Measurements from ENCODE around the gene AVP.
"Not testable (repeated sequence)": the region's sequence is repeated elsewhere in the genome, so short reads cannot be mapped to it uniquely, and the experiment has no call there.

Gene AVP, protein sequence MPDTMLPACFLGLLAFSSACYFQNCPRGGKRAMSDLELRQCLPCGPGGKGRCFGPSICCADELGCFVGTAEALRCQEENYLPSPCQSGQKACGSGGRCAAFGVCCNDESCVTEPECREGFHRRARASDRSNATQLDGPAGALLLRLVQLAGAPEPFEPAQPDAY

DNA sequence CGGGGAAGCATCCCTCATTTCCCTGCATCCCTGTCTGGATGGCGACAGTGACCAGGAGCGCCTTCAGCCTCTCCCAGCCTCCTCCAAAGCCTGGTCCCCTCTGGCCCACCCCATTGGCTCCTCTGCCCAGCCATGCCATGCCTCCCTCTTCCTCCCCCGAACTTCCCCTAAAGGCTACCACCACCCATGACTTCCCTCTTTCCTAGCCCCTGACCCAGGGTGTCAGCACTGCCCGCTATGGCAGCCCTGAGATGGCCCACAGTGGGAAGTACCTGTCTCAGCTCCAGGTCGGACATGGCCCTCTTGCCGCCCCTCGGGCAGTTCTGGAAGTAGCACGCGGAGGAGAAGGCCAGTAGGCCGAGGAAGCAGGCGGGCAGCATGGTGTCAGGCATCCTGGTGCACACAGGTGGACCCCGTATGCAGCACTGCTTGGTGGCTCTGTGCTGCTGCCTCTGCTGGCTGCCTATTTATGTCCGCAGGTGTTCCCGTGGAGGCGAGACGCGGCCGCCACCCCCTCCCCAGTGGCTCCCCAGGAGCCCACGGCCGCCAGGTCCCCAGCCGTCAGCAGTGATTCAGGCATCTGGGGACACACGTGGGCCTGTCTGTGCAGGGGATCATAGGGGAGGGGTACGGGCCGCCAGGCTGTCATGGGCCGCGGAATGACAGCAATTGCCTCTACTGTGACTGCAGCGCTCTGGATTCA is at the start of gene AVP:
Gene AVP (minus strand): TSS at position 442 of the 703 bp plus-strand sequence. CDS start 50 bp downstream, at position 392.
- no peak for FAIRE-seq

DNA sequence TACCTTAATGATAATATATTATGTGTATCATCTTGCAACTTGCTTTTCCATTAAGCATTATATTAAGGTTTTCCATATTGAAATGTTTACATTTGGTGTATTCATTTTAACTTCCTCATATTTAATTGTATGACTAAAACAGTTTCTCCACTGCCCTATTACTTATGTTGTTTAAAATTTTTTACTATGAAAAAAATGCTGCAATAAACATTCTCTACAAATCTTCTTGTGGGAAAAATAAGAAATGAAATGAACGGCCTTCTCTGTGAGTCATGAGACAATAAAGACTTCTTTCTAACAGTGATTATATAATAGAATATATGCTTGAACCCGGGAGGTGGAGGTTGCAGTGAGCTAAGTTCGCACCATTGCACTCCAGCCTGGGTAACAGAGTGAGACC is 49.6 kb upstream of the AVP start:
- no peak for FAIRE-seq

DNA sequence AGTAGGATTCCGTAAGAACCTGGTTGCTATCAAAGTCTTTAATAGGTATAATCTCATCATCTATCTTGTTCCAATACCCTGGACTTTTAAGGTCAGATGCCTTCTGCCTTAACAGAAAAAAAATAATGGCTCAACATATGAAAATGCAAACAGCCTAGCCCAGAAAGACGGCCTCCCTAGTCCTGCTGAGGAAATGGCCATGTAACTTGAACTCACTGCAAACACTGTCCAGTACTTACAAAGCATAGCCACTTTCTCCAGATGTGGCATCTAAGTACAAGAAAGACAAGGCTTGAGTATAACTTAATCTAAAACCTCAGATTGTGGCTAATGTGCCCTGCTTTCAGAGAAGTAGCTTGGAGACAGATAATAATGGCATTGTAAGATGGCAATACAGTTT is 48.6 kb upstream of the AVP start:
- no peak for FAIRE-seq

DNA sequence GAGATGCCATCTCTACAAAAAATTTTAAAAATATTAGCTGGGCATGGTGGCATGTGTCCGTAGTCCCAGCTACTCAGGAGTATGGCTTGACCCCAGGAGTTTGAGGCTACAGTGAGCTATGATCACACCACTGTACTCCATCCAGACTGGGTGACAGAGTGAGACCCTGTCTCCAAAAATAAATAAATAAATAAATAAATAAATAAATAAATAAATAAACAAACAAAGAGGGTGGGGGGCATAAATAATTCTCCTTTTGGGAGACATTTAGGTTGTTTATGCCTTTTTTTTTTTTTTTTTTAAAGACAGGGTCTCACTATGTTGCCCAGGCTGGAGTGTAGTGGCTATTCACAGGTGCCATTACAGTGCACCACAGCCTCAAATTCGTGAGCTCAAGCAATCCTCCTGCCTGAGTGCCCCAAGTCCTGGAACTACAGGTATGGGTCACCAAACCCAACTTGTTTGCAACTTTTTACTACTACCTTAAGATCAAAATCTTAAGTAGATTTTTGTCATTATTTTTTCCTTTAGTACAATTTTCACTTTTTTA is 45.6 kb upstream of the AVP start:
- FAIRE-seq = no peak

DNA sequence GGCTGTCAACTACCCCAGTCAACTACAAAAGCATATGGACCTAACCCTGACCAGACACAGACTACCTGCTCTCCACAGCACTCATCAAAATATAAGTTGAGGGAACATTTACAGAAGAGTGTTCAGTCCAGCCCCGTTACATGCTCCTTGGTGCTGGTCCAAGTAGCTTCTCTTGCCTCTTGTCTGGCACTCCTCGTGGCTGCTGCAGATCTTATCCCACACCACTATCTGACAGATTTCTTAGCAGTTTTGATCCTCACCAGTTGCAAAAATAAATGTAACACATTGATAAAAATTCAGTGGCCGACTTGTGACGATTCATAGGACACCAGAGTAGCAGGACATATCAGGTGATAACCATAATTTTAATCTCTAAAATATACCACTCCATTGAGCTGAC is 44.6 kb upstream of the AVP start:
- FAIRE-seq = no peak

DNA sequence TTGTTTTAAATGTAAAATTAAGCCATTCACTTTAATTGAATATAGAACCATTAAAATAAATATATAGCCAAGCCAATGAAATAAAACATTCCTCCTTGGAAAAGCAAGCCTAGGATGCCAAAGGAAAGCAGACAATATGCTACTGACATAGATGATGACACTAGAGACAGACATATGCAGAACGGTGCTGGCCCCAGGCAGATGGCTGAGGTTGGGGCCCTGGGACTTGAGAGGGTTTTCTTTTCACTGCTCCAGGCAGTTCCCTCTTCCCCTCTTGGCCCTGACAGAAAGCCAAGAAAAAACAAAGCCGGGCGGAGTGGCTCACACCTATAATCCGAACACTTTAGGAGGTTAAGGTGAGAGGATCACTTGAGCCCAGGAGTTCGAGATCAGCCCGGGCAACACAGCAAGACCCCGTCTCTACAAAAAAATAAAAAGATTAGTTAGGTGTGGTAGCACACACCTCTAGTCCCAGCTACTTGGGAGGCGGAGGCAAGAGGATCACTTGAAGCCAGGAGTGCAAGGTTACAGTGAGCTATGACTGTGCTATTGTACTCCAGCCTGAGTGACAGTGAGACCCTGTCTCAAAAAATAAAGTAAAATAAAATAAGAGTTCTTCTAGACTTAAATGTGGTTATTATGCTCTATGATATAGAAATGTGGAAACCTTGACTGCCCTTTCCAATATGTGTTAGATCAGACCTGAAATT is 43.9 kb upstream of the AVP start:
- no peak for FAIRE-seq

DNA sequence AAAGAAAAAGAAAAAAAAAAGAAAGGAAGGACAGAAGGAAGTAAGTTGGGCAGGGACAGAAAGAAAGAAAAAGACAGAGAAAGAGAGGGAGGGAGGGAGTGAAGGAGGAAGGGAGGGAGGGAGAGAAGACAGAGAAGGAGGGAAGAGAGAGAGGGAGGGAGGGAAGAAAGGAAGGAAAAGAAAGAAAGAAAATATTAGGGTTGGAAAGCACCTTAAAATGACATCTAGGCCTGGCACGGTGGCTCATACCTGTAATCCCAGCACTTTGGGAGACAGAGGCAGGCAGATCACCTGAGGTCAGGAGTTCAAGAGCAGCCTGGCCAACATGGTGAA is 42.0 kb upstream of the AVP start:
- no peak for FAIRE-seq

DNA sequence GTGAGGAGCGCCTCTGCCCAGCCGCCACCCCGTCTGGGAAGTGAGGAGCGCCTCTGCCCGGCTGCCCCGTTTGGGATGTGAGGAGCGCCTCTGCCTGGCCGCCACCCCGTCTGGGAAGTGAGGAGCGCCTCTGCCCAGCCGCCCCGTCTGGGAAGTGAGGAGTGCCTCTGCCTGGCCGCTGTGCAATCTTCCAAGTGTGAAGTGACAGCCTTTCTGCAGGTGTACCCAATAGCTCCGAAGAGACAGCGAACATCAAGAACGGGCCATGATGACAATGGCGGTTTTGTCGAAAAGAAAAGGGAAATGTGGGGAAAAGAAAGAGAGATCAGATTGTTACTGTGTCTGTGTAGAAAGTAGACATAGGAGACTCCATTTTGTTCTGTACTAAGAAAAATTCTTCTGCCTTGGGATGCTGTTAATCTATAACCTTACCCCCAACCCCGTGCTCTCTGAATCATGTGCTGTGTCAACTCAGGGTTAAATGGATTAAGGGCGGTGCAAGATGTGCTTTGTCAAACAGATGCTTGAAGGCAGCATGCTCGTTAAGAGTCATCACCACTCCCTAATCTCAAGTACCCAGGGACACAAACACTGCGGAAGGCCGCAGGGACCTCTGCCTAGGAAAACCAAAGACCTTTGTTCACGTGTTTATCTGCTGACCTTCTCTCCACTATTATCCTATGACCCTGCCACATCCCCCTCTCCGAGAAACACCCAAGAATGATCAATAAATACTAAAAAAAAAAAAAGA is 41.4 kb upstream of the AVP start:
- FAIRE-seq = not testable (repeated sequence)

DNA sequence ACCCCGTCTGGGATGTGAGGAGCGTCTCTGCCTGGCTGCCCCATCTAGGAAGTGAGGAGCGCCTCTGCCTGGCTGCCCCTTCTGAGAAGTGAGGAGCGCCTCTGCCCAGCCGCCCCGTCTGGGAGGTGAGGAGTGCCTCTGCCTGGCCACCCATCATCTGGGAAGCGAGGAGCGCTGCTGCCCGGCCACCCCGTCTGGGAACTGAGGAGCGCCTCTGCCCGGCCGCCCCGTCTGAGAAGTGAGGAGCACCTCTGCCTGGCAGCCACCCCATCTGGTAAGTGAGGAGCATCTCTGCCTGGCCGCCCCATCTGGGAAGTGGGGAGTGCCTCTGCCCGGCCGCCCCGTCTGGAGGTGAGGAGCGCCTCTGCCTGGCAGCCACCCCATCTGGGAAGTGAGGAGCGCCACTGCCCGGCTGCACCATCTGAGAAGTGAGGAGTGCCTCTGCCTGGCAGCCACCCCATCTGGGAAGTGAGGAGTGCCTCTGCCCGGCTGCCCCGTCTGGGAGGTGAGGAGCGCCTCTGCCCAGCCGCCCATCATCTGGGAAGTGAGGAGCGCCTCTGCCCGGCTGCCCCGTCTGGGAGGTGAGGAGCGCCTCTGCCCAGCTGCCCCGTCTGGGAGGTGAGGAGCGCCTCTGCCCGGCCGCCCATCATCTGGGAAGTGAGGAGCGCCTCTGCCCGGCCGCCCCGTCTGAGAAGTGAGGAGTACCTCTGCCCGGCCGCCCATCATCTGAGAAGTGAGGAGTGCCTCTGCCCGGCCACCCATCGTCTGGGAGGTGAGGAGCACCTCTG is 40.4 kb upstream of the AVP start:
- not testable (repeated sequence) for FAIRE-seq

DNA sequence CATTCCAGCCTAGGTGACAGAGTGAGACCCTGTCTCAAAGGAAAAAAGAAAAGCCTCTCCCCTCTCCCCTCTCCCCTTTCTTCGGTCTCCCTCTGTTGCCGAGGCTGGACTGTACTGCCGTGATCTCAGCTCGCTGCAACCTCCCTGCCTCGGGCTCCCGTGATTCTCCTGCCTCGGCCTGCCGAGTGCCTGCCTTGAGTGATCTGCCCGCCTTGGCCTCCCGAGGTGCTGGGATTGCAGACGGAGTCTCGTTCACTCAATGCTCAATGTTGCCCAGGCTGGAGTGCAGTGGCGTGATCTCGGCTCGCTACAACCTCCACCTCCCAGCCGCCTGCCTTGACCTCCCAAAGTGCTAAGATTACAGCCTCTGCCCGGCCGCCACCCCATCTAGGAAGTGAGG is 39.6 kb upstream of the AVP start:
- FAIRE-seq = not testable (repeated sequence)

DNA sequence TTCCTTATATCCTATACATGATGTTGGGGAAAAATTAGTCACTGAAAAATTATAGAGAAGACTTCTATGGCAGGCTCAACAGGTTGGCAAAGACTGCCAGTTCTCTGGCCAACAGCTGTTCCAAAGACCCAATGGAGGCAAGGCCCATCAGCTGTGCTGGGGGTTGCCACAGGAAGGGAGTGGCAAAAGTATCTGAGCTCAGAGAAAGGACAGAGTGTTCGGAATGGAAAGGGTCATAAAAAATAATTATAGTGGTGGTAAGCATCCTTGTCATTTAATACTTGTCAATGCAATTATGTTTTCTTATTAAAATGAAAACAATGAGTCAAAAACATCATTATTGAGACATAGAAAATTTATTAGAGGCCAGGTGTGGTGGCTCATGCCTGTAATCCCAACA is 39.0 kb upstream of the AVP start:
- FAIRE-seq = no peak

DNA sequence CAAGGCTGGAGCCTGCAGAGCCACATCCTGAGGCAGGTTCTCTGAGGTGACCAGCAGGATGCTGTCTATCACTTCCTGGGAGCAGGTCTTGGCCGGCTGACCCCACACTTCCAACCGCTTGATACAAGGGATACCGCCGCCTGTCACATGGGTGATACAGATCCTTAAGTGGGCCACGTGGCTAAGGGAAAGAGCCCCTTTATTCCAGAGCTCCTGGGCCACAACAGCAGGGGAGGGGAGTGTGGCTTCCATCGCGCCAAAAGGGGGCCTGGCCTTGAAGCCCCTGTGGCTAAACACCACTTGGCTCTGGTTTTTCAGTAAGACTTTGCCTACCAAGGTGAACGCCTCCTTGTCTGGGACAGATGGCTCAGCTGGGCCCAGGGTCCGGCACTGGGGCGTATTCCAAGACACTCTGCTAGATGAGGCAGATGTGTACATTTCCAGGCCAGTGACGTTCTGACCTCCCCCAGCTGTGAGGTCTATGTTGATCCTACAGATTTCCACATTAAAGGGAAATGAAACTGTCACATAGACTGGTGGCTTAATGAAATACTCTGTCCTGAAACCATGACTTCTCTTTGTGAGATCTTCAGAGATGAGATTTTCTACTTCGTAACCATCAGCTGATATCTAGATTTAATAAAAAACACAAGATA is 37.6 kb upstream of the AVP start:
- FAIRE-seq = no peak

DNA sequence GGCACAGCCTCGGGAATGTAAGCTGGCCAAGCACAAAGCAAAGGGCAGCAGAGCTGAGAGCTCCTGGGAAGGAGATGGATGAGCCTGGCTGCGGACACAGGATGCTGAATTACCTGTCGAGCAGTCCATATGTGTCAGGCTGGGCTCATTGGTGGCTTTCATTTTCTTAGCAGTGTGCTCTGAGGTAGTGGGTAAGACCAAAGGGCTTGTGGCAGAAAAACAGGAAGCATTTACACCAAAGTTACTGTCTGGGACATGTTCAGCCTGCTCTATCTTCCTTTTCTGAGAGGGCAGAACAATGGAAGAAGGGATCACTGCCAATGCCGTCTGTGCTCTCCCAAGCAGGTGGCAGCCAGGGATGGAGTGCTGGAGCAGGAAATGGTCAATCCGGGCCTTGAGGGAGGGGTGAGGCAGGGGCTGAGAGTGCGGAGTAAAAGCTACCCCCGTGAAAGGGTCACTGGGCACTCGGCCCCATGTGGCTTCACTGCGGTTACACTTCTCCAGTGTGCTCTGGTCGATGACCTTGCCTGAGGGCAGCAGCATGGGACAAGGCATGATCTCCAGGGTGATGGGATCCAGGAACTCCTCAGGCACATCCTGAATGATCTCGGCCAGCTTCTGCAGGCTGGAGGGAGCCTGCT is 36.9 kb upstream of the AVP start:
- no peak for FAIRE-seq

DNA sequence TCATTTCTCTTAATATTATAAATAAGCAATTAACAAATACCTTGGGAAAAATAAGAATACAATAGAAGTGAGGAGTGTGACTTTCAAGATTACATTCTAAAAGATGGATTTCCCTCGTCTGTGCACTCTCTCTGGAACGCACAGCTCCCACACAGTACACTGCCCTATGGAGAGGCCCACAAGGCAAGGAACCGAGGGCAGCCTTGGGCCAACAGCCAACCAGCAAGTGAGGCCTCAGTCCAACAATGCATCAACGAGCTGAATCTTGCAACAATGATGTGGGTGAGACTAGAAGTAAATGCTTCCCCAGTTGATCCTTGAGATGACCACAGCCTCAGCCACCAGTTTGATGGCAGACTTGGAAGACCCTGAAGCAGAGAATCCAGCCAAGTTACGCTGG is 34.5 kb upstream of the AVP start:
- FAIRE-seq = no peak

DNA sequence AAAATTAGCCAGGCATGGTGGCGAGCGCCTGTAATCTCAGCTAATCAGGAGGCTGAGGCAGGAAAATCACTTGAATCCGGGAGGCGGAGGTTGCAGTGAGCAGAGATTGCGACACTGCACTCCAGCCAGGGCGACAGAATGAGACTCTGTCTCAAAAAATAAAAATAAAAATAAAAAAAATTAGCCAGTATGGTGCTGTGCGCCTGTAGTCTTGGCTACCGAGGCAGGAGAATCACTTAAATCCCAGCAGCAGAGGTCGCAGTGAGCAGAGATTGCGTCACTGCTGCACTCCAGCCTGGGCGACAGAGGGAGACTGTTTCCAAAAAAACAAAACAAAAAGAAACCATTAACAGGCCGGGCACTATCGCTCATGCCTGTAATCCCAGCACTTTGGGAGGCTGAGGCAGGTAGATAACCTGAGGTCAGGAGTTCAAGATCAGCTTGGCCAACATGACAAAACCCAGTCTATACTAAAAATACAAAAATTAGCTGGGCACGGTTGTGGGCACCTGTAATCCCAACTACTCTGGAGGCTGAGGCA is 33.4 kb upstream of the AVP start:
- FAIRE-seq = not testable (repeated sequence)

DNA sequence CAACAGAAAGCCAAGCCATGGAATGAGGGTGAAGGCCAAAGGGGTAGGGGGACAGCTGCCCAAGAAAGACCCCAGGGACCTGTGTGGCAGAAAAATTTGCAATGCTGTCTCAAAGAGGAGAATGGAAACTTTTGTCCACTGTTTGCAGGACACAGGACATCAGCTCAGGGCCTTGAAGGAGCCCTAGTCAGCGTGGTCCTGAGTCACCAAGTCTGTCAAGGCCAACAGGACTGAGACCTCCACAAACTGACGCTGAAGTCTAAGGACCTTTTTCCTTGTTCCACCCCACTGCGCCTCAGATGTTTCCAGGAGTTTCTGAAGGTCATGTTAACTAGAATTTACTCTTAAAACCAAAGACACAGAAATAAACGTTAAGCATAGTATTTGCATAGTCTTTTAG is 31.8 kb upstream of the AVP start:
- no peak for FAIRE-seq

DNA sequence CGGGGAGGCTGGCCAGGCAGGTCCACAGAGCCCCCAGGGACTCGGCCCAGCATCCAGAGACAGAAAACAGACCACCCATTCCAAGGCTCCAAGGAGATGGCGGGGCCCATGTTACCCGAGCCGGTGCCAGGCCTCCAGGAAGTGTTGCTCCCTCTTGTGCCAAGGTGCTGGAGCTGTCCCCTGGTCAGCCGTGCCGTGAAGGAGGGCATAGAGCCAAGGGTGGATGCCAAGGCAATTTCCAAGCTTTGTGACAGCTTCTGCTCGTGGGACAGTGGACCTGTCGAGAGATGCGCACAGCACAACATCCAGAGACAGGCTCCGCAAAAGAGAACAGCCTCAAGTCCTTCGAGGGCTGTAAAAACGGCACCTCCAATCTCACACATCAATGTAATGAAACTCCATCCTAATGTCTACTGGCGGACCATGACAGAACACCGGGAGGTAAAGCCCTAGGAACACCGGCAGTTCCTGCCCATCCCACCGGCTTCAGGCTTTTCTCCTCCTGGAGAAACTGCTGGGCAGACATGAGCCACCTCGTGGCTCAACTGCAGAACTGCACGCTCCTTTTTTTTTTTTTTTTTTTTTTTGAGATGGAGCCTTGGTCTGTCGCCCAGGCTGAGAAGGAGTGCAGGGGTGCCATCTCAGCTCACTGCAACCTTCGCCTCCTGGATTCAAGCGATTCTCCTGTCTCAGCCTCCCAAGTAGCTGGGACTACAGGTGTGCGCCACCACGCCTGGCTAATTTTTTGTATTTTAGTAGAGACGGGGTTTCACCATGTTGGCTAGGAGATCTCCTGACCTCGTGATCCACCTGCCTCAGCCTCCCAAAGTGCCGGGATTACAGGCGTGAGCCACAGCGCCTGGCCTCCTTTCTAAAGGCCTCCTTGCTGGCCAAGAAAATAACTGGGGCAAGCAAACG is 30.9 kb upstream of the AVP start:
- no peak for FAIRE-seq

DNA sequence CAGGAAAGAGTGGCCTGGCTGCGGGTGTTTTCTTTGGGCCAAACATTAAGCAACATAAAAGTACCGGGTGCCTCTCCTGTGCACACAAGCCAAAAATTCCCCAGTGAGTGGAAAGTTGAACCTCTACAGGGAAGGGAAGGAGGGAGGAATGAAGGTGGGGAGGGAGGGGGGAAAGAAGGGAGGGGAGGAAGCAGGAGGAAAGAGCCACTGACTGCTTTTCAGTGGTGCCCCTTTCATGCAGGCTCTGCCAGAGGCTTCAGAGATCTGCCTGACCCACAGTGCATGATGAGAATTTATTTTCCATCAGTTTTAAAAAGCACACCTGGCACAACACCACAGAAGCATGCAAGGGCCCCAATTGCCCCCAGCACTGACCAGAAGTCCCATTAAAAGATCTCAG is 27.5 kb upstream of the AVP start:
- no peak for FAIRE-seq

DNA sequence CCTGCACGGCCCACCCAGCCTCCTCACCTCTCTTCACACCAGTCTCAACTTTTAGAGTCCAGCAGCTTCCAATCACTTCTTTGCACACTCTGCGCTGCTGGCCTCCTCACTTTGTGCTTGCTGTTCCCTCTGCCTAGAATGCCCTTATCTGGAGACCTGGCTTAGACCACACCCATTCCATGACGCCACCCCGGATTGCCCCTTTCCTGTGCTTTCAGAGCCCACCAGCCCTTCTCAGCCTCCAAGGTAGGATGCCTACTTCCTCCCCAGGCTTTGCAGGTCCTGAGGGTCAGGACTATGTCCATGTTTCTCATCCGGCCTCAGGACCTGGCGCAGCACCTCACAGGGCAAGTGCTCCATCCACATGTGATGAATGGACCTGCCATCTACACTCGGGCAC is 27.0 kb upstream of the AVP start:
- FAIRE-seq = no peak
